Measurements from ENCODE around the gene CDC25B. TPM values are rescaled to one million over a fixed set of nuclear protein-coding genes. Genes with fewer than 3 reads are reported as not detected.

CDC25B gene
- total RNA-seq (2022; extraction: Qiagen RNA extraction) = 208 to 221 TPM (median 209 TPM) in 5 replicates

GRCh38 chr20:3795511-3796468 is at the start of gene CDC25B:
Gene CDC25B, plus strand, starts transcription at chr20:3796310. Its CDS starts 222 bp downstream, at chr20:3796532.

GRCh38 chr20:3767427-3768341 is 28.4 kb upstream of the CDC25B start, which contains the start of gene ADISSP:
Gene ADISSP, minus strand, starts transcription at chr20:3767753. Its CDS starts 7,653 bp downstream, at chr20:3760100.

GRCh38 chr20:3781153-3781910 is 14.8 kb upstream of the CDC25B start, which contains the start of gene SPEF1:
Gene SPEF1, minus strand, starts transcription at chr20:3781448. Its CDS starts 161 bp downstream, at chr20:3781287.

GRCh38 chr20:3786665-3787323 is 9.3 kb upstream of the CDC25B start, which contains the start of gene CENPB:
Gene CENPB, minus strand, starts transcription at chr20:3786740. Its CDS starts 257 bp downstream, at chr20:3786483.

GRCh38 chr20:3820048-3820900 is 24.2 kb downstream of the CDC25B start, which contains the start of gene AP5S1:
Gene AP5S1, plus strand, starts transcription at chr20:3820547. Its CDS starts 1,571 bp downstream, at chr20:3822118.

GRCh38 chr20:3846740-3847428 is 50.8 kb downstream of the CDC25B start, which contains the start of gene MAVS:
Gene MAVS, plus strand, starts transcription at chr20:3846834. Its CDS starts 7,791 bp downstream, at chr20:3854625.

Other genes with a start within 250 kb of the CDC25B start
- gene GFRA4, start 132.9 kb upstream of the CDC25B start, total RNA-seq (2022; extraction: Qiagen RNA extraction) = not detected in 5 replicates
- gene ADAM33, start 114.3 kb upstream of the CDC25B start, total RNA-seq (2022; extraction: Qiagen RNA extraction) = 0.05 to 0.17 TPM (median 0.09 TPM) in 4 of 5 replicates, not detected in the other
- gene SIGLEC1, start 83.7 kb upstream of the CDC25B start, total RNA-seq (2022; extraction: Qiagen RNA extraction) = 0.02 to 0.03 TPM (median 0.02 TPM) in 3 of 5 replicates, not detected in the others
- 0.43 to 0.70 TPM (median 0.54 TPM) in 5 replicates for gene HSPA12B, start 63.6 kb upstream of the CDC25B start, total RNA-seq (2022; extraction: Qiagen RNA extraction)
- 102 to 158 TPM (median 151 TPM) in 5 replicates for gene ADISSP, start 28.6 kb upstream of the CDC25B start, total RNA-seq (2022; extraction: Qiagen RNA extraction)
- 1.3 to 2.3 TPM (median 1.9 TPM) in 5 replicates for gene SPEF1, start 14.9 kb upstream of the CDC25B start, total RNA-seq (2022; extraction: Qiagen RNA extraction)
- 101 to 123 TPM (median 120 TPM) in 5 replicates for gene CENPB, start 9.6 kb upstream of the CDC25B start, total RNA-seq (2022; extraction: Qiagen RNA extraction)
- 15.1 to 18.7 TPM (median 17.1 TPM) in 5 replicates for gene AP5S1, start 24.2 kb downstream of the CDC25B start, total RNA-seq (2022; extraction: Qiagen RNA extraction)
- 18.1 to 27.2 TPM (median 23.2 TPM) in 5 replicates for gene MAVS, start 50.5 kb downstream of the CDC25B start, total RNA-seq (2022; extraction: Qiagen RNA extraction)
- 53.1 to 62.2 TPM (median 54.5 TPM) in 5 replicates for gene PANK2, start 93.1 kb downstream of the CDC25B start, total RNA-seq (2022; extraction: Qiagen RNA extraction)
- 12.8 to 17.2 TPM (median 15.7 TPM) in 5 replicates for gene RNF24, start 219.2 kb downstream of the CDC25B start, total RNA-seq (2022; extraction: Qiagen RNA extraction)

Data from A549 treated with Hydrocortisone at 1 μM for 4 hours (cell line).